Fibroblast of gingiva (primary cell): ENCODE data around the gene FLVCR1.

Experiments
- DNase-seq: peaks from one replicate; pipeline ENCODE4 v3.0.0-alpha.2; 2011; ENCODE audit warnings: low read depth

Gene FLVCR1

GRCh38 chr1:212945463-212946160 lies 87.5 kb downstream of the FLVCR1 start:
- no peak for DNase-seq

- DNase-seq: no peak
These were observed 88.8 kb downstream of the FLVCR1 start for GRCh38 chr1:212946872-212947271.
